DMS 273 (cell line): ENCODE data around the gene FBXO24.
A peak's percentile ranks its signal among the peaks of the same experiment; 100 is the strongest.

ENCODE experiments used
- DNase-seq: peaks from one replicate; lab custom pipeline; 2025; ENCODE audit not compliant: unreplicated experiment; lab: John Stamatoyannopoulos, UW

FBXO24 gene

GRCh38 chr7:100589341-100589947 is 3.3 kb downstream of the FBXO24 start:
- no peak for DNase-seq

GRCh38 chr7:100590077-100590737 is 4.1 kb downstream of the FBXO24 start:
- no peak for DNase-seq

GRCh38 chr7:100591596-100591995 is 5.5 kb downstream of the FBXO24 start:
- no peak for DNase-seq

GRCh38 chr7:100595188-100595587 is 9.1 kb downstream of the FBXO24 start:
- no peak for DNase-seq

- DNase-seq, result no peak
These were observed 12.3 kb downstream of the FBXO24 start for GRCh38 chr7:100598425-100598824.

GRCh38 chr7:100599911-100600729 is 14.0 kb downstream of the FBXO24 start:
- DNase-seq, result no peak

- DNase-seq, result no peak
These were observed 14.6 kb downstream of the FBXO24 start for GRCh38 chr7:100600730-100601038.

- DNase-seq, result peak; percentile 60
These were observed 17.0 kb downstream of the FBXO24 start for GRCh38 chr7:100602889-100603725.

- no peak for DNase-seq
These were observed 17.5 kb downstream of the FBXO24 start for GRCh38 chr7:100603726-100604027.

- peak; percentile 84 for DNase-seq
These were observed 18.2 kb downstream of the FBXO24 start for GRCh38 chr7:100604028-100604975.

GRCh38 chr7:100604976-100605911 is 19.1 kb downstream of the FBXO24 start:
- no peak for DNase-seq

GRCh38 chr7:100606313-100606712 is 20.2 kb downstream of the FBXO24 start:
- no peak for DNase-seq

- no peak for DNase-seq
These were observed 21.0 kb downstream of the FBXO24 start for GRCh38 chr7:100607111-100607510.

GRCh38 chr7:100609958-100610357 is 23.8 kb downstream of the FBXO24 start:
- DNase-seq, result no peak

GRCh38 chr7:100611983-100612729 is 26.0 kb downstream of the FBXO24 start, which contains the start of gene MOSPD3:
Gene MOSPD3, plus strand, starts transcription at chr7:100612540. Its CDS starts 252 bp downstream, at chr7:100612792.
- peak; percentile 100 for DNase-seq

GRCh38 chr7:100612730-100613390 is 26.7 kb downstream of the FBXO24 start:
- DNase-seq, result peak; percentile 47

- DNase-seq, result no peak
These were observed 27.5 kb downstream of the FBXO24 start for GRCh38 chr7:100613412-100614175.
